OCI-LY3 (cell line): ENCODE measurements around the gene MCC.

Experiments
- H2AFZ ChIP-seq: fragments of 200-600, 300-600 bp; shearing (Covaris generic); 2 replicates; pipeline ENCODE4 v1.6.0; 2014; ENCODE audit warnings: antibody characterized with exemption, low read depth, low read length
- H3K27ac ChIP-seq: fragments of 200-600, 300-600 bp; sonication (generic); 2 replicates; pipeline ENCODE4 v1.5.1; 2014; ENCODE audit warnings: mild to moderate bottlenecking, low read length, moderate library complexity, mixed read lengths
- H3K27me3 ChIP-seq: fragments of 200-600, 300-600 bp; sonication (generic); 2 replicates; pipeline ENCODE4 v1.6.1; 2014; ENCODE audit warnings: low read depth, low read length, mixed read lengths
- H3K36me3 ChIP-seq: fragments of 200-600, 300-600 bp; sonication (generic); replicated peaks from 2 replicates; pipeline ENCODE3; 2014; ENCODE audit warnings: low read depth, low read length, mixed read lengths
- H3K4me1 ChIP-seq: fragments of 300-600, 200-600 bp; sonication (generic); 2 replicates; pipeline ENCODE4 v1.6.1; 2014; ENCODE audit warnings: low read length, mixed read lengths
- H3K4me2 ChIP-seq: fragments of 200-600, 300-600 bp; sonication (generic); 2 replicates; pipeline ENCODE4 v1.6.1; 2014; ENCODE audit warnings: low read length, mixed read lengths
- H3K4me3 ChIP-seq: fragments of 300-600, 200-600 bp; sonication (generic); 2 replicates; pipeline ENCODE4 v1.5.1; 2014; ENCODE audit warnings: antibody characterized with exemption, mild to moderate bottlenecking, low read length, moderate library complexity
- H3K79me2 ChIP-seq: fragments of 300-600, 200-600 bp; shearing (Covaris generic); 2 replicates; pipeline ENCODE4 v1.6.1; 2014; ENCODE audit warnings: mild to moderate bottlenecking, low read length, mixed read lengths
- H3K9ac ChIP-seq: fragments of 300-600, 200-600 bp; shearing (Covaris generic); 2 replicates; pipeline ENCODE4 v1.6.0; 2014; ENCODE audit warnings: mild to moderate bottlenecking, low read length, moderate library complexity
- H3K9me3 ChIP-seq: fragments of 200-600, 300-600 bp; shearing (Covaris generic); 2 replicates; pipeline ENCODE4 v1.6.1; 2014; ENCODE audit warnings: low read length, mixed read lengths; ENCODE audit not compliant: insufficient read depth
- H4K20me1 ChIP-seq: fragments of 200-600, 300-600 bp; sonication (generic); 2 replicates; pipeline ENCODE4 v1.6.1; 2016; ENCODE audit warnings: low read length, mixed read lengths; ENCODE audit not compliant: insufficient read depth
- CTCF ChIP-seq: fragments of 200-600, 300-600 bp; sonication (generic); IDR thresholded peaks from 2 replicates; pipeline ENCODE4 v1.5.1; 2014; ENCODE audit warnings: antibody characterized with exemption, low read length, low read depth
- EZH2phosphoT487 ChIP-seq: fragments of 200-600 bp; shearing (Covaris generic); IDR thresholded peaks from 2 replicates; pipeline ENCODE4 v1.6.1; 2018; ENCODE audit warnings: antibody characterized with exemption, mixed run types, low read depth

The MCC gene

GRCh38 chr5:112973036-112973435, 515.2 kb downstream of the MCC start:
- Histone ChIP-seq H3K27ac (no peak overlapping the region), H3K36me3 (no peaks in the 10 kb centered on the region), H2AFZ (no peak overlapping the region), H3K9ac (no peak overlapping the region), H3K4me1 (peaks cover 56% of the 10 kb centered on the region), H3K4me2 (no peak overlapping the region), H3K79me2 (peaks cover 14% of the 10 kb centered on the region), H4K20me1 (peaks cover 4% of the 10 kb centered on the region; the same call in 1 of the 2 replicates), H3K9me3 (no peaks in the 10 kb centered on the region), H3K27me3 (no peaks in the 10 kb centered on the region), H3K4me3 (no peak overlapping the region)
- TF ChIP-seq EZH2phosphoT487 (no peak), CTCF (no peak)
